Stomach (tissue), 9 donors: ENCODE results near the gene KCNT1. TPM values are rescaled to one million over a fixed set of nuclear protein-coding genes. Genes with fewer than 3 reads are reported as not detected.

ENCODE experiments used
- DNase-seq, 2 donors: peaks; one replicate each; pipeline versions ENCODE4 v3.0.0 to v3.0.0-alpha.2; 2013 to 2019
- H3K27ac ChIP-seq, 5 donors: fragments of 200-600 bp in 4 of 5; sonication (generic) in 4 of 5; one replicate each; pipeline ENCODE4 v1.5.1; 2013 to 2019; ENCODE audit warnings: mild to moderate bottlenecking in 1 of 5, moderate library complexity in 1 of 5
- H3K27me3 ChIP-seq, 3 donors: fragments of 200-600 bp; sonication (generic); one replicate each; pipeline ENCODE4 v1.5.1; 2017 to 2019; ENCODE audit warnings: mixed run types in 1 of 3
- H3K36me3 ChIP-seq, 4 donors: fragments of 200-600 bp; sonication (generic); 1 replicate in 3 of 4; 2 replicates in 1 of 4; pipeline ENCODE4 v1.5.1; 2016 to 2019
- H3K4me1 ChIP-seq, 4 donors: fragments of 200-600 bp; sonication (generic); one replicate each; pipeline ENCODE4 v1.5.1; 2016 to 2019
- H3K4me3 ChIP-seq, 4 donors: fragments of 200-600 bp; sonication (generic) in 3 of 4; one replicate each; pipeline ENCODE4 v1.5.1; 2016 to 2019; ENCODE audit warnings: mild to moderate bottlenecking in 1 of 4
- H3K9me3 ChIP-seq, 4 donors: fragments of 200-600 bp; sonication (generic); one replicate each; pipeline ENCODE4 v1.5.1; 2016 to 2019
- CTCF ChIP-seq, 7 experiments: fragments of 450-650 bp in 4 of 7; fragments of 200-600 bp in 3 of 7; sonication (generic) in 3 of 7; IDR thresholded peaks; one replicate each; pipeline ENCODE4 v1.5.1; 2016 to 2019; ENCODE audit warnings: antibody characterized with exemption in 7 of 7, control low read depth in 2 of 7, mild to moderate bottlenecking in 1 of 7
- EP300 ChIP-seq: sonication (generic); formaldehyde crosslinking; IDR thresholded peaks from one replicate; pipeline ENCODE4 v1.6.1; 2017; ENCODE audit warnings: antibody characterized with exemption
- POLR2A ChIP-seq, 4 donors: fragments of 450-650 bp; IDR thresholded peaks; one replicate each; pipeline ENCODE4 v1.6.1; 2016; ENCODE audit warnings: antibody characterized with exemption in 4 of 4, control low read depth in 2 of 4, mild to moderate bottlenecking in 1 of 4, moderate library complexity in 1 of 4
- POLR2AphosphoS5 ChIP-seq, 3 donors: sonication (generic); formaldehyde crosslinking; IDR thresholded peaks; one replicate each; pipeline ENCODE4 v1.6.1; 2016; ENCODE audit warnings: antibody characterized with exemption in 3 of 3
- WGBS, 5 donors: extraction: QIAGEN DNeasy Blood & Tissue Kit in 3 of 5; methylation state at CpG; one replicate each; pipeline versions ENCODE4 v1.1.5 to v1.1.7; 2013 to 2018; 5-methylcytosine and 5-hydroxymethylcytosine counted together
- intact Hi-C: fragments of 100-400 bp; cut with DNase I; formaldehyde crosslinking; loops from one replicate; pipeline ENCODE4 v1.15.1; 2023; ENCODE audit warnings: low total_unique reads
- polyA plus RNA-seq, 3 donors: library from polyadenylated mRNA; stranded (reverse); fragments of 200-250 nt; gene quantifications; one replicate each; pipeline ENCODE4 v1.2.3, GENCODE V29; 2013
- total RNA-seq, 5 donors: library from RNA; depleted of rRNA; stranded (reverse); fragments of >200 nt; gene quantifications; one replicate each; pipeline versions ENCODE4 v1.1.0 to v1.2.3, GENCODE V29; 2014 to 2016
- donor health status: healthy with polysubstance abuse.
- donor health status: Bipolar disorder and iron deficiency.
- donor health status: healthy.

KCNT1 gene
- total and polyA plus RNA-seq, 8 donors, result 0.10 to 12.9 (median 0.37) TPM; not detected in 4

DNA sequence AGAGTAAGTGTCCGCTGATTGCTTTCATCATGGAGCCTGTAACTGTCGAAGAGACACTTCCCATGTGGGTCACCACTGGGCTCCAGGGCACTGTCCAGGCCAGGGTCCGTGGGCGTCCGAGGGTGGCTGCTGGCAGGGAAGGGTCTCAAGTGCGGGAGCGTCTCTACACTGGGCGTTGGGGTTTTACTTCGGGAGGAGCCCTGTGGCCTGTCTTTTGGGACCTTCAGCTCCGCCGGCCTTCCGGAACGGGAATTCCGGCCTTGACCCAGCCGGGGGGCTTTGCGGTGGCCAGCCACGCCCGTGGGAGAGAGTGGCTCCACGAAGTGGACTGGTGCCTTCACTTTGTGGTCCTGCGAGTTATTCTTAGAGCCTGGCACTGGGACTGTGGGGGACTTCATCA, 119.1 kb downstream of the KCNT1 start:
- H3K9me3 ChIP-seq, result no peaks in the 10 kb centered on the region
- peaks cover 66 to 99% (median 96%) of the 10 kb centered on the region in 4 donors for H3K36me3 ChIP-seq
- no peak for TF ChIP-seq POLR2A (IDR thresholded peaks at IDR 0.05)
- no peak for TF ChIP-seq POLR2AphosphoS5 (IDR thresholded peaks at IDR 0.05)
- TF ChIP-seq EP300, result no peak
- no peak for TF ChIP-seq CTCF (IDR thresholded peaks at IDR 0.05)
- DNase-seq, result peak in 1 of 2 donors; percentile 20
- no peaks in the 10 kb centered on the region for H3K27me3 ChIP-seq
- H3K4me3 ChIP-seq, result no peak overlapping the region
- no peaks in the 10 kb centered on the region for H3K4me1 ChIP-seq
- intact Hi-C loops, result no loop called here
- no peak overlapping the region for H3K27ac ChIP-seq
- 95 to 98% (median 98%) methylated on average over 11 to 20 of the region's 20 CpGs for WGBS, 5 donors

GRCh38 chr9:135821733-135822373, 119.9 kb downstream of the KCNT1 start:
- intact Hi-C loops, result no loop called here

GRCh38 chr9:135822374-135822755, 120.4 kb downstream of the KCNT1 start:
- no peaks in the 10 kb centered on the region for H3K27me3 ChIP-seq
- TF ChIP-seq CTCF (IDR thresholded peaks at IDR 0.05) (no peak), POLR2AphosphoS5 (IDR thresholded peaks at IDR 0.05) (no peak), POLR2A (IDR thresholded peaks at IDR 0.05) (no peak), EP300 (no peak)
- DNase-seq, result peak in 1 of 2 donors; percentile 13
- no peak overlapping the region for H3K27ac ChIP-seq
- no peak overlapping the region for H3K4me3 ChIP-seq
- WGBS, 5 donors, result 95 to 97% (median 96%) methylated on average over 18 of the region's 18 CpGs
- H3K4me1 ChIP-seq, result no peaks in the 10 kb centered on the region
- intact Hi-C loops, result no loop called here
- peaks cover 53 to 99% (median 96%) of the 10 kb centered on the region in 4 donors for H3K36me3 ChIP-seq
- no peaks in the 10 kb centered on the region for H3K9me3 ChIP-seq

More at GRCh38 chr9:135821733-135822373, 119.9 kb downstream of the KCNT1 start:
- Histone ChIP-seq H3K27ac (no peak overlapping the region), H3K9me3 (no peaks in the 10 kb centered on the region), H3K36me3 (peaks cover 58 to 99% (median 96%) of the 10 kb centered on the region in 4 donors), H3K4me1 (no peaks in the 10 kb centered on the region), H3K4me3 (no peak overlapping the region), H3K27me3 (no peaks in the 10 kb centered on the region)
- 95 to 98% (median 95%) methylated on average over 25 to 27 of the region's 27 CpGs for WGBS, 5 donors
- TF ChIP-seq EP300, result no peak
- no peak for TF ChIP-seq POLR2A (IDR thresholded peaks at IDR 0.05)
- no peak for TF ChIP-seq POLR2AphosphoS5 (IDR thresholded peaks at IDR 0.05)
- no peak for TF ChIP-seq CTCF (IDR thresholded peaks at IDR 0.05)
- DNase-seq, result peak in 1 of 2 donors; percentile 15

- TF ChIP-seq CTCF (IDR thresholded peaks at IDR 0.05), result no peak
- no peak for TF ChIP-seq POLR2AphosphoS5 (IDR thresholded peaks at IDR 0.05)
- no peak for TF ChIP-seq EP300
- Histone ChIP-seq H3K27ac (no peak overlapping the region), H3K4me3 (no peak overlapping the region), H3K27me3 (no peaks in the 10 kb centered on the region), H3K36me3 (peaks cover 46 to 97% (median 92%) of the 10 kb centered on the region in 4 donors), H3K4me1 (no peaks in the 10 kb centered on the region), H3K9me3 (peaks cover 0 to 3% (median 0%) of the 10 kb centered on the region in 4 donors)
- DNase-seq, result no peak
- intact Hi-C loops, result no loop called here
- WGBS, 5 donors, result 94 to 98% (median 94%) methylated on average over 9 to 12 of the region's 12 CpGs
Measured at GRCh38 chr9:135823036-135823435, 121.1 kb downstream of the KCNT1 start.
